A673 (cell line): ENCODE results near the gene RSPH10B2.

Experiments used
- EZH2 ChIP-seq: fragments of 200-600 bp; sonication (generic); IDR thresholded peaks from 2 replicates; pipeline ENCODE4 v1.6.1; 2017; ENCODE audit warnings: borderline replicate concordance, low read depth, mild to moderate bottlenecking, mixed read lengths, antibody characterized with exemption, low read length; ENCODE audit not compliant: poor library complexity, severe bottlenecking
- TF ChIP-seq, protein P1 (sequence below): fragments of 300-800, 200-600 bp; sonication (generic); conservative IDR thresholded peaks from 2 replicates; pipeline ENCODE4 v1.5.1; 2017; ENCODE audit warnings: low read depth, mild to moderate bottlenecking, antibody characterized with exemption, low read length, moderate library complexity, mixed read lengths

- TF ChIP-seq, protein P1, sequence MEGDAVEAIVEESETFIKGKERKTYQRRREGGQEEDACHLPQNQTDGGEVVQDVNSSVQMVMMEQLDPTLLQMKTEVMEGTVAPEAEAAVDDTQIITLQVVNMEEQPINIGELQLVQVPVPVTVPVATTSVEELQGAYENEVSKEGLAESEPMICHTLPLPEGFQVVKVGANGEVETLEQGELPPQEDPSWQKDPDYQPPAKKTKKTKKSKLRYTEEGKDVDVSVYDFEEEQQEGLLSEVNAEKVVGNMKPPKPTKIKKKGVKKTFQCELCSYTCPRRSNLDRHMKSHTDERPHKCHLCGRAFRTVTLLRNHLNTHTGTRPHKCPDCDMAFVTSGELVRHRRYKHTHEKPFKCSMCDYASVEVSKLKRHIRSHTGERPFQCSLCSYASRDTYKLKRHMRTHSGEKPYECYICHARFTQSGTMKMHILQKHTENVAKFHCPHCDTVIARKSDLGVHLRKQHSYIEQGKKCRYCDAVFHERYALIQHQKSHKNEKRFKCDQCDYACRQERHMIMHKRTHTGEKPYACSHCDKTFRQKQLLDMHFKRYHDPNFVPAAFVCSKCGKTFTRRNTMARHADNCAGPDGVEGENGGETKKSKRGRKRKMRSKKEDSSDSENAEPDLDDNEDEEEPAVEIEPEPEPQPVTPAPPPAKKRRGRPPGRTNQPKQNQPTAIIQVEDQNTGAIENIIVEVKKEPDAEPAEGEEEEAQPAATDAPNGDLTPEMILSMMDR, result no peak
- TF ChIP-seq EZH2, result no peak
These were observed 39.5 kb upstream of the RSPH10B2 start for GRCh38 chr7:6714360-6714759.
